ENCODE measurements around the gene CAMK2G. TPM values are rescaled to one million over a fixed set of nuclear protein-coding genes. Genes with fewer than 3 reads are reported as not detected.

Gene CAMK2G
- polyA plus RNA-seq, 2 of the 4 experiments (the other 2 are of a cell fraction) = 22.6 to 25.5 TPM

- peak overlapping the region; percentile 48 for H3K4me2 ChIP-seq
These were observed 5.2 kb upstream of the CAMK2G start for GRCh38 chr10:73879296-73880173.

GRCh38 chr10:73878365-73878764, 4.0 kb upstream of the CAMK2G start:
- FAIRE-seq (no peak), DNase-seq (ENCODE audit: low read depth in 1 of 2, low spot score in 1 of 2) (no peak), ATAC-seq (no peak)
- WGBS (ENCODE audit: missing lambda C conversion rate) = 79% methylated on average over 1 of the region's 1 CpG
- no peak overlapping the region for H3K4me2 ChIP-seq
- H3K27ac ChIP-seq = no peak overlapping the region
- no peak overlapping the region for H3K4me3 ChIP-seq
- POLR2A ChIA-PET = interaction anchor here (0.7 to 1.4 kb wide), 2 partner anchors 148 to 309 kb away, joined by 3 to 8 read pairs; no protein-coding TSS in a partner anchor
- TF ChIP-seq HDAC2 (IDR thresholded peaks at IDR 0.05) (no peak), TFCP2L1 (CRISPR knock-in tag; IDR thresholded peaks at IDR 0.05) (no peak), ZSCAN20 (CRISPR knock-in tag; IDR thresholded peaks at IDR 0.05) (no peak), JUN (IDR thresholded peaks at IDR 0.05) (no peak), RARB (CRISPR knock-in tag; IDR thresholded peaks at IDR 0.05) (no peak), MAZ (IDR thresholded peaks at IDR 0.05; ENCODE audit: borderline replicate concordance, low read depth, low read length) (no peak)
- peaks cover 20% of the 10 kb centered on the region for H3K4me1 ChIP-seq
- CTCF ChIA-PET = interaction anchor here (0.7 to 26.6 kb wide), 18 partner anchors 9 to 255 kb away, joined by 3 to 936 read pairs (median 11); no protein-coding TSS in a partner anchor
- H3K9me3 ChIP-seq = no peaks in the 10 kb centered on the region

More at GRCh38 chr10:73879296-73880173, 5.2 kb upstream of the CAMK2G start:
- H3K27ac ChIP-seq = peak overlapping the region in 1 of 2 experiments; percentile 65; a peak in 3 of 6 replicates
- ATAC-seq (peak; percentile 87 to 93), FAIRE-seq (no peak), DNase-seq (ENCODE audit: low read depth in 1 of 2, low spot score in 1 of 2) (peak; percentile 75 to 89)
- peaks cover 27% of the 10 kb centered on the region for H3K4me1 ChIP-seq
- WGBS (ENCODE audit: missing lambda C conversion rate) = 18% methylated on average over 14 of the region's 14 CpGs
- ChIA-PET POLR2A (interaction anchor here (1.4 kb wide), 1 partner anchor 149 kb away, joined by 3 read pairs; no protein-coding TSS in a partner anchor), CTCF (interaction anchor here (0.5 to 26.6 kb wide), 56 partner anchors 10 to 593 kb away, joined by 3 to 936 read pairs (median 4); no protein-coding TSS in a partner anchor)
- no peak overlapping the region for H3K4me3 ChIP-seq
- peak; percentile 86 for TF ChIP-seq SMC3 (IDR thresholded peaks at IDR 0.05)
- peak; percentile 88 for TF ChIP-seq CTCF (IDR thresholded peaks at IDR 0.05)
- TF ChIP-seq BCL3 (IDR thresholded peaks at IDR 0.05) = no peak
- TF ChIP-seq CBX8 (IDR thresholded peaks at IDR 0.05) = no peak
- TF ChIP-seq ZFP36 (IDR thresholded peaks at IDR 0.05; ENCODE audit: borderline replicate concordance, partially characterized antibody) = no peak
- no peak for TF ChIP-seq HOXA7 (CRISPR knock-in tag; IDR thresholded peaks at IDR 0.05)
- no peak for TF ChIP-seq FOXS1 (CRISPR knock-in tag; IDR thresholded peaks at IDR 0.05)
- no peak for TF ChIP-seq TFCP2L1 (CRISPR knock-in tag; IDR thresholded peaks at IDR 0.05)
- TF ChIP-seq JUN (IDR thresholded peaks at IDR 0.05) = peak in 1 of 2 experiments; percentile 29; a peak in 1 of 5 replicates
- TF ChIP-seq SREBF2 (IDR thresholded peaks at IDR 0.05) = no peak
- TF ChIP-seq HMGXB4 (CRISPR knock-in tag; IDR thresholded peaks at IDR 0.05; ENCODE audit: borderline replicate concordance) = no peak
- no peak for TF ChIP-seq FOSL2 (IDR thresholded peaks at IDR 0.05)
- TF ChIP-seq FOSL2 (CRISPR knock-in tag; IDR thresholded peaks at IDR 0.05) = peak; percentile 58
- TF ChIP-seq RAD21 (conservative IDR thresholded peaks at IDR 0.05 in 1 of 2, IDR thresholded peaks at IDR 0.05 in 1 of 2) = peak; percentile 80
- TF ChIP-seq MYC (IDR thresholded peaks at IDR 0.05; ENCODE audit: borderline replicate concordance, low read length) = 0 out of 2 replicates have a peak, but pooled peaks have one; percentile 68
- no peak for TF ChIP-seq NR3C1 (IDR thresholded peaks at IDR 0.05)
- TF ChIP-seq MAX (IDR thresholded peaks at IDR 0.05) = peak; percentile 83
- H3K9me3 ChIP-seq = no peaks in the 10 kb centered on the region
